CD14-positive monocyte (primary cell): ENCODE results near the gene SPG11. TPM values are rescaled to one million over a fixed set of nuclear protein-coding genes. Genes with fewer than 3 reads are reported as not detected.

Experiments
- DNase-seq, 3 donors: peaks; one replicate each; pipeline ENCODE4 v3.0.0-alpha.2; 2011 to 2022
- H2AFZ ChIP-seq: 2 replicates; pipeline ENCODE4 v1.6.0; 2012; ENCODE audit warnings: mild to moderate bottlenecking, low read depth, low read length, inconsistent platforms; ENCODE audit not compliant: insufficient read depth, poor library complexity, severe bottlenecking
- H3K27ac ChIP-seq, 2 donors: 1 replicate in 1 of 2; 2 replicates in 1 of 2; pipeline ENCODE4 v1.5.1; 2012 to 2013; ENCODE audit warnings: low read length in 2 of 2, control low read depth in 1 of 2, inconsistent platforms in 1 of 2, low read depth in 1 of 2, mild to moderate bottlenecking in 1 of 2
- H3K27me3 ChIP-seq, 2 donors: one replicate each; pipeline versions ENCODE4 v1.6.0 to v1.6.1; 2011 to 2013; ENCODE audit warnings: low read length in 2 of 2; ENCODE audit not compliant: control insufficient read depth in 2 of 2, insufficient read depth in 2 of 2
- H3K36me3 ChIP-seq, 2 donors: replicated peaks in 1 of 2; 1 replicate in 1 of 2; 2 replicates in 1 of 2; pipeline versions ENCODE4 v1.5.1 to v1.6.1; 2012 to 2013; ENCODE audit warnings: low read length in 2 of 2, control low read depth in 1 of 2, inconsistent platforms in 1 of 2, mild to moderate bottlenecking in 1 of 2; ENCODE audit not compliant: insufficient read depth in 2 of 2, control insufficient read depth in 1 of 2
- H3K4me1 ChIP-seq, 2 donors: 1 replicate in 1 of 2; 2 replicates in 1 of 2; pipeline versions ENCODE4 v1.5.1 to v1.6.1; 2012 to 2013; ENCODE audit warnings: low read length in 2 of 2, control low read depth in 1 of 2, inconsistent platforms in 1 of 2, mild to moderate bottlenecking in 1 of 2, moderate library complexity in 1 of 2; ENCODE audit not compliant: insufficient read depth in 2 of 2, control insufficient read depth in 1 of 2
- H3K4me2 ChIP-seq: replicated peaks from 2 replicates; pipeline ENCODE3; 2012; ENCODE audit warnings: low read length, moderate library complexity, mild to moderate bottlenecking; ENCODE audit not compliant: poor library complexity, severe bottlenecking; ENCODE audit errors: extremely low read depth
- H3K4me3 ChIP-seq, 3 experiments: fragments of 200-600 bp in 1 of 3; sonication (generic) in 1 of 3; replicated peaks in 1 of 3; 1 replicate in 2 of 3; 2 replicates in 1 of 3; pipeline ENCODE4 v1.5.1; 2011 to 2013; ENCODE audit warnings: low read length in 3 of 3, mild to moderate bottlenecking in 3 of 3, control low read depth in 2 of 3, low read depth in 2 of 3, inconsistent platforms in 1 of 3, moderate library complexity in 1 of 3
- H3K79me2 ChIP-seq: 2 replicates; pipeline ENCODE4 v1.6.0; 2012; ENCODE audit warnings: mild to moderate bottlenecking, control low read depth, inconsistent platforms, low read length, moderate library complexity; ENCODE audit not compliant: insufficient read depth
- H3K9ac ChIP-seq: 2 replicates; pipeline ENCODE4 v1.6.0; 2017; ENCODE audit warnings: low read length, mild to moderate bottlenecking; ENCODE audit not compliant: insufficient read depth, poor library complexity, severe bottlenecking
- H3K9me3 ChIP-seq, 2 donors: replicated peaks in 1 of 2; 1 replicate in 1 of 2; 2 replicates in 1 of 2; pipeline versions ENCODE4 v1.5.1 to v1.6.1; 2012 to 2013; ENCODE audit warnings: low read length in 2 of 2, control low read depth in 1 of 2; ENCODE audit not compliant: control insufficient read depth in 1 of 2, insufficient read depth in 1 of 2
- H4K20me1 ChIP-seq: 2 replicates; pipeline ENCODE4 v1.6.0; 2012; ENCODE audit warnings: mild to moderate bottlenecking, low read length, control low read depth, moderate library complexity; ENCODE audit not compliant: insufficient read depth
- H3K27ac Mint-ChIP-seq, 7 donors: one replicate each; pipeline ENCODE4 v1.8.0; 2020; ENCODE audit warnings: mild to moderate bottlenecking in 7 of 7, mixed read lengths in 7 of 7, moderate library complexity in 6 of 7, inconsistent platforms in 2 of 7
- H3K27me3 Mint-ChIP-seq, 3 donors: one replicate each; pipeline ENCODE4 v1.8.0; 2021 to 2022; ENCODE audit warnings: low read depth in 3 of 3, mild to moderate bottlenecking in 3 of 3, mixed read lengths in 3 of 3, moderate library complexity in 3 of 3, inconsistent platforms in 1 of 3
- H3K36me3 Mint-ChIP-seq, 2 donors: one replicate each; pipeline ENCODE4 v1.8.0; 2020; ENCODE audit warnings: mixed read lengths in 2 of 2, inconsistent platforms in 1 of 2, mild to moderate bottlenecking in 1 of 2
- H3K4me1 Mint-ChIP-seq: one replicate; pipeline ENCODE4 v1.8.0; 2020; ENCODE audit warnings: mild to moderate bottlenecking, mixed read lengths
- H3K4me3 Mint-ChIP-seq, 2 donors: one replicate each; pipeline ENCODE4 v1.8.0; 2020; ENCODE audit warnings: mild to moderate bottlenecking in 2 of 2, mixed read lengths in 2 of 2, moderate library complexity in 1 of 2
- H3K9me3 Mint-ChIP-seq, 7 donors: one replicate each; pipeline ENCODE4 v1.8.0; 2020 to 2022; ENCODE audit warnings: mixed read lengths in 7 of 7, mild to moderate bottlenecking in 6 of 7, moderate library complexity in 6 of 7, inconsistent platforms in 2 of 7
- WGBS: methylation state at CpG from one replicate; pipeline ENCODE4 v1.1.5; 2013; ENCODE audit warnings: missing lambda C conversion rate; ENCODE audit not compliant: insufficient coverage; 5-methylcytosine and 5-hydroxymethylcytosine counted together
- intact Hi-C, 2 donors: fragments of 100-400 bp; cut with micrococcal nuclease; formaldehyde crosslinking; loops; one replicate each; pipeline versions ENCODE4 v1.15.0 to v1.15.1; 2023
- polyA plus RNA-seq, 3 donors: library from polyadenylated mRNA; depleted of rRNA in 1 of 3; unstranded in 2 of 3; stranded (reverse) in 1 of 3; fragments of 300-500 nt in 2 of 3; fragments of >200 nt in 1 of 3; fragmentation: Illumina TruSeq in 2 of 3; gene quantifications; 1 replicate in 2 of 3; 2 replicates in 1 of 3; pipeline ENCODE4 v1.2.3, GENCODE V29; 2012 to 2021
- TF ChIP-seq, protein P1 (sequence below): fragments of 200-600 bp; IDR thresholded peaks from one replicate; pipeline ENCODE4 v1.8.0; 2022; ENCODE audit warnings: antibody characterized with exemption, mild to moderate bottlenecking

Gene SPG11
- polyA plus RNA-seq, 3 donors: 26.4 to 140 (median 50.4) TPM

DNA sequence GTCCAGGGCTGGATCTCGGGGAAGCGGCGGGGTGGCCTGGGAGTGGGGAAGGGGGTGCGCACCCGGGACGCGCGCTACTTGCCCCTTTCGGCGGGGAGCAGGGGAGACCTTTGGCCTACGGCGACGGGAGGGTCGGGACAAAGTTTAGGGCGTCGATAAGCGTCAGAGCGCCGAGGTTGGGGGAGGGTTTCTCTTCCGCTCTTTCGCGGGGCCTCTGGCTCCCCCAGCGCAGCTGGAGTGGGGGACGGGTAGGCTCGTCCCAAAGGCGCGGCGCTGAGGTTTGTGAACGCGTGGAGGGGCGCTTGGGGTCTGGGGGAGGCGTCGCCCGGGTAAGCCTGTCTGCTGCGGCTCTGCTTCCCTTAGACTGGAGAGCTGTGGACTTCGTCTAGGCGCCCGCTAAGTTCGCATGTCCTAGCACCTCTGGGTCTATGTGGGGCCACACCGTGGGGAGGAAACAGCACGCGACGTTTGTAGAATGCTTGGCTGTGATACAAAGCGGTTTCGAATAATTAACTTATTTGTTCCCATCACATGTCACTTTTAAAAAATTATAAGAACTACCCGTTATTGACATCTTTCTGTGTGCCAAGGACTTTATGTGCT is 48.4 kb upstream of the SPG11 start:
- Histone ChIP-seq H2AFZ (no peak overlapping the region), H3K9me3 (no peaks in the 10 kb centered on the region), H3K27ac (peak overlapping the region; percentile 99 to 100), H3K36me3 (peaks cover 33 to 34% of the 10 kb centered on the region in 2 donors), H3K4me2 (peak overlapping the region; percentile 73), H3K4me1 (peaks cover 39 to 49% of the 10 kb centered on the region in 2 donors), H3K27me3 (no peaks in the 10 kb centered on the region), H3K79me2 (peaks cover 76% of the 10 kb centered on the region), H4K20me1 (peaks cover 55% of the 10 kb centered on the region), H3K4me3 (peak overlapping the region; percentile 63 to 100 (median 96)), H3K9ac (peak overlapping the region; percentile 100)
- intact Hi-C loops: loop anchor here (2.0 kb wide), 3 partner anchors 17 to 49 kb away; partner anchors contain the start of genes SPG11 (in 2 of the 2) and TRIM69 (in 1 of the 2)
- Mint-ChIP-seq H3K27me3 (peaks cover 2 to 9% (median 4%) of the 10 kb centered on the region in 3 donors), H3K4me1 (peaks cover 45% of the 10 kb centered on the region), H3K36me3 (peaks cover 58 to 64% of the 10 kb centered on the region in 2 donors), H3K9me3 (peaks cover 0 to 15% (median 4%) of the 10 kb centered on the region in 7 donors), H3K27ac (peak overlapping the region; percentile 99 to 100 (median 100)), H3K4me3 (peak overlapping the region; percentile 98 to 100)
- DNase-seq: peak in 2 of 3 donors; percentile 42 to 61
- TF ChIP-seq, protein P1, sequence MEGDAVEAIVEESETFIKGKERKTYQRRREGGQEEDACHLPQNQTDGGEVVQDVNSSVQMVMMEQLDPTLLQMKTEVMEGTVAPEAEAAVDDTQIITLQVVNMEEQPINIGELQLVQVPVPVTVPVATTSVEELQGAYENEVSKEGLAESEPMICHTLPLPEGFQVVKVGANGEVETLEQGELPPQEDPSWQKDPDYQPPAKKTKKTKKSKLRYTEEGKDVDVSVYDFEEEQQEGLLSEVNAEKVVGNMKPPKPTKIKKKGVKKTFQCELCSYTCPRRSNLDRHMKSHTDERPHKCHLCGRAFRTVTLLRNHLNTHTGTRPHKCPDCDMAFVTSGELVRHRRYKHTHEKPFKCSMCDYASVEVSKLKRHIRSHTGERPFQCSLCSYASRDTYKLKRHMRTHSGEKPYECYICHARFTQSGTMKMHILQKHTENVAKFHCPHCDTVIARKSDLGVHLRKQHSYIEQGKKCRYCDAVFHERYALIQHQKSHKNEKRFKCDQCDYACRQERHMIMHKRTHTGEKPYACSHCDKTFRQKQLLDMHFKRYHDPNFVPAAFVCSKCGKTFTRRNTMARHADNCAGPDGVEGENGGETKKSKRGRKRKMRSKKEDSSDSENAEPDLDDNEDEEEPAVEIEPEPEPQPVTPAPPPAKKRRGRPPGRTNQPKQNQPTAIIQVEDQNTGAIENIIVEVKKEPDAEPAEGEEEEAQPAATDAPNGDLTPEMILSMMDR: no peak
- 0% methylated on average over 38 of the region's 46 CpGs for WGBS

DNA sequence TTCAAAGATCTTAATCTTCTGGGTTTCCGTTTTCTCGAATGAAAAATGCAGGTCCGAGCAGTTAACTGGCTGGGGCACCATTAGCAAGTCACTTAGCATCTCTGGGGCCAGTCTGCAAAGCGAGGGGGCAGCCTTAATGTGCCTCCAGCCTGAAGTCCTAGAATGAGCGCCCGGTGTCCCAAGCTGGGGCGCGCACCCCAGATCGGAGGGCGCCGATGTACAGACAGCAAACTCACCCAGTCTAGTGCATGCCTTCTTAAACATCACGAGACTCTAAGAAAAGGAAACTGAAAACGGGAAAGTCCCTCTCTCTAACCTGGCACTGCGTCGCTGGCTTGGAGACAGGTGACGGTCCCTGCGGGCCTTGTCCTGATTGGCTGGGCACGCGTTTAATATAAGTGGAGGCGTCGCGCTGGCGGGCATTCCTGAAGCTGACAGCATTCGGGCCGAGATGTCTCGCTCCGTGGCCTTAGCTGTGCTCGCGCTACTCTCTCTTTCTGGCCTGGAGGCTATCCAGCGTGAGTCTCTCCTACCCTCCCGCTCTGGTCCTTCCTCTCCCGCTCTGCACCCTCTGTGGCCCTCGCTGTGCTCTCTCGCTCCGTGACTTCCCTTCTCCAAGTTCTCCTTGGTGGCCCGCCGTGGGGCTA is 47.8 kb upstream of the SPG11 start, which contains the start of the genes B2M and PATL2:
B2M (plus strand) TSS at position 422 of the 647 bp plus-strand sequence; CDS start at position 452, 30 bp downstream.
PATL2 (minus strand) TSS at position 228 of the 647 bp plus-strand sequence. CDS start 34,833 bp downstream, outside the sequence.
- peaks cover 48% of the 10 kb centered on the region for H4K20me1 ChIP-seq
- H3K4me3 ChIP-seq: peak within 1 kb of the TSS; percentile 63 to 100 (median 96)
- WGBS: 0% methylated on average over 28 of the region's 37 CpGs
- no peaks in the 10 kb centered on the region for H3K9me3 ChIP-seq
- peak; percentile 97 to 99 (median 98) for DNase-seq
- H3K27me3 Mint-ChIP-seq: peaks cover 2 to 9% (median 4%) of the 10 kb centered on the region in 3 donors
- intact Hi-C loops: loop anchor here (2.0 kb wide), 3 partner anchors 18 to 48 kb away; partner anchors contain the start of genes SPG11 (in 2 of the 2) and TRIM69 (in 1 of the 2)
- peaks cover 32 to 43% of the 10 kb centered on the region in 2 donors for H3K4me1 ChIP-seq
- no peaks in the 10 kb centered on the region for H3K27me3 ChIP-seq
- peak within 1 kb of the TSS; percentile 98 to 100 for H3K4me3 Mint-ChIP-seq
- peaks cover 0 to 15% (median 4%) of the 10 kb centered on the region in 7 donors for H3K9me3 Mint-ChIP-seq
- no peak within 1 kb of the TSS for H2AFZ ChIP-seq
- peak within 1 kb of the TSS; percentile 99 to 100 for H3K27ac ChIP-seq
- H3K36me3 Mint-ChIP-seq: peaks cover 51 to 57% of the 10 kb centered on the region in 2 donors
- TF ChIP-seq, protein P1: no peak
- peaks cover 38% of the 10 kb centered on the region for H3K4me1 Mint-ChIP-seq
- peak within 1 kb of the TSS; percentile 99 to 100 (median 100) for H3K27ac Mint-ChIP-seq
- H3K79me2 ChIP-seq: peaks cover 70% of the 10 kb centered on the region
- peak within 1 kb of the TSS; percentile 73 for H3K4me2 ChIP-seq
- H3K9ac ChIP-seq: peak within 1 kb of the TSS; percentile 100
- H3K36me3 ChIP-seq: peaks cover 27 to 28% of the 10 kb centered on the region in 2 donors
